ENCODE data around the gene PSMC4.

DNA sequence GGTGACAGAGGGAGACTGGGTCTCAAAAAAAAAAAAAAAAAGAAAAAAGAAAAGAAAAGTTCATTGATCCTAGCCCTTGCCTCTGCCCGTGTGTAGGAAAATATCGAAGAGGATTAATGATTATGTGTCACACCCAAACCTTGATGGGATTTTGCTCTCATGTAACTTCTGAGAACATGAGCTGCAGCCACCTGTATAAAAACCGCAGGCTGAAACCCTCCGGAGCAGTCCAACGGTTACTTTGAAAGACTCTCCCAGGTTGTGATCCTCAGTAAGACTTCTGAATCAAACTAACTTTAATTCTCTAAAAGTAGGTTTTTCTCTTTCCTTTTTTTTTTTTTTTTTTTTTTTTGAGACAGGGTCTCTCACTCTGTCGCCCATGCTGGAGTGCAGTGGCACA is 4.3 kb upstream of the PSMC4 start:
- TF ChIP-seq OSR1 (CRISPR knock-in tag; IDR thresholded peaks at IDR 0.05) (no peak), BACH2 (CRISPR knock-in tag; IDR thresholded peaks at IDR 0.05; ENCODE audit: borderline replicate concordance) (no peak), GLIS3 (CRISPR knock-in tag; IDR thresholded peaks at IDR 0.05) (no peak), RARB (CRISPR knock-in tag; IDR thresholded peaks at IDR 0.05) (no peak), ZFP30 (CRISPR knock-in tag; IDR thresholded peaks at IDR 0.05) (no peak), ARNTL (CRISPR knock-in tag; IDR thresholded peaks at IDR 0.05; ENCODE audit: borderline replicate concordance, low read depth) (no peak), ZC3H10 (CRISPR knock-in tag; IDR thresholded peaks at IDR 0.05) (no peak), PPARA (CRISPR knock-in tag; IDR thresholded peaks at IDR 0.05; ENCODE audit: borderline replicate concordance) (no peak), ISL1 (CRISPR knock-in tag; IDR thresholded peaks at IDR 0.05) (no peak), TCF4 (CRISPR knock-in tag; IDR thresholded peaks at IDR 0.05; ENCODE audit: borderline replicate concordance) (no peak)
- TF ChIP-seq, protein P1, sequence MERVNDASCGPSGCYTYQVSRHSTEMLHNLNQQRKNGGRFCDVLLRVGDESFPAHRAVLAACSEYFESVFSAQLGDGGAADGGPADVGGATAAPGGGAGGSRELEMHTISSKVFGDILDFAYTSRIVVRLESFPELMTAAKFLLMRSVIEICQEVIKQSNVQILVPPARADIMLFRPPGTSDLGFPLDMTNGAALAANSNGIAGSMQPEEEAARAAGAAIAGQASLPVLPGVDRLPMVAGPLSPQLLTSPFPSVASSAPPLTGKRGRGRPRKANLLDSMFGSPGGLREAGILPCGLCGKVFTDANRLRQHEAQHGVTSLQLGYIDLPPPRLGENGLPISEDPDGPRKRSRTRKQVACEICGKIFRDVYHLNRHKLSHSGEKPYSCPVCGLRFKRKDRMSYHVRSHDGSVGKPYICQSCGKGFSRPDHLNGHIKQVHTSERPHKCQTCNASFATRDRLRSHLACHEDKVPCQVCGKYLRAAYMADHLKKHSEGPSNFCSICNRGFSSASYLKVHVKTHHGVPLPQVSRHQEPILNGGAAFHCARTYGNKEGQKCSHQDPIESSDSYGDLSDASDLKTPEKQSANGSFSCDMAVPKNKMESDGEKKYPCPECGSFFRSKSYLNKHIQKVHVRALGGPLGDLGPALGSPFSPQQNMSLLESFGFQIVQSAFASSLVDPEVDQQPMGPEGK (CRISPR knock-in tag; IDR thresholded peaks at IDR 0.05; ENCODE audit: borderline replicate concordance): no peak
- TF ChIP-seq, protein P2, sequence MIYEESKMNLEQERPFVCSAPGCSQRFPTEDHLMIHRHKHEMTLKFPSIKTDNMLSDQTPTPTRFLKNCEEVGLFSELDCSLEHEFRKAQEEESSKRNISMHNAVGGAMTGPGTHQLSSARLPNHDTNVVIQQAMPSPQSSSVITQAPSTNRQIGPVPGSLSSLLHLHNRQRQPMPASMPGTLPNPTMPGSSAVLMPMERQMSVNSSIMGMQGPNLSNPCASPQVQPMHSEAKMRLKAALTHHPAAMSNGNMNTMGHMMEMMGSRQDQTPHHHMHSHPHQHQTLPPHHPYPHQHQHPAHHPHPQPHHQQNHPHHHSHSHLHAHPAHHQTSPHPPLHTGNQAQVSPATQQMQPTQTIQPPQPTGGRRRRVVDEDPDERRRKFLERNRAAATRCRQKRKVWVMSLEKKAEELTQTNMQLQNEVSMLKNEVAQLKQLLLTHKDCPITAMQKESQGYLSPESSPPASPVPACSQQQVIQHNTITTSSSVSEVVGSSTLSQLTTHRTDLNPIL (CRISPR knock-in tag; IDR thresholded peaks at IDR 0.05; ENCODE audit: low read depth): no peak

Data from SK-N-SH treated with all-trans-retinoic acid at 6 μM for 48 hours (cell line).